Smooth muscle cell (in vitro differentiated cells): Measurements from ENCODE around the gene SMIM22. TPM values are rescaled to one million over a fixed set of nuclear protein-coding genes. Genes with fewer than 3 reads are reported as not detected.

Source experiments
- DNase-seq: peaks from one replicate; lab custom pipeline; 2025; ENCODE audit not compliant: unreplicated experiment; lab: John Stamatoyannopoulos, UW
- H2AFZ ChIP-seq: fragments of 200-600 bp; sonication (generic); 2 replicates; pipeline ENCODE4 v1.6.0; 2016; ENCODE audit warnings: antibody characterized with exemption, low read depth, mild to moderate bottlenecking
- H3F3A ChIP-seq: fragments of 200-600 bp; sonication (generic); 2 replicates; pipeline ENCODE4 v1.6.0; 2017; ENCODE audit warnings: antibody characterized with exemption, low read depth
- H3K27ac ChIP-seq: fragments of 200-600 bp; sonication (generic); 2 replicates; pipeline ENCODE4 v1.5.1; 2016; ENCODE audit warnings: low read depth, mild to moderate bottlenecking
- H3K27me3 ChIP-seq: fragments of 200-600 bp; sonication (generic); 2 replicates; pipeline ENCODE4 v1.6.1; 2016; ENCODE audit warnings: low read depth, mild to moderate bottlenecking
- H3K36me3 ChIP-seq: fragments of 200-600 bp; sonication (generic); 2 replicates; pipeline ENCODE4 v1.5.1; 2016; ENCODE audit warnings: low read depth
- H3K4me1 ChIP-seq: fragments of 200-600 bp; sonication (generic); 2 replicates; pipeline ENCODE4 v1.5.1; 2016; ENCODE audit warnings: low read depth
- H3K4me2 ChIP-seq: fragments of 200-600 bp; sonication (generic); 2 replicates; pipeline ENCODE4 v1.6.0; 2016; ENCODE audit warnings: mild to moderate bottlenecking
- H3K4me3 ChIP-seq: fragments of 200-600 bp; sonication (generic); 2 replicates; pipeline ENCODE4 v1.5.1; 2016; ENCODE audit warnings: mild to moderate bottlenecking
- H3K79me2 ChIP-seq: fragments of 200-600 bp; sonication (generic); 2 replicates; pipeline ENCODE4 v1.6.0; 2016; ENCODE audit warnings: low read depth, mild to moderate bottlenecking
- H3K9ac ChIP-seq: fragments of 200-600 bp; sonication (generic); 2 replicates; pipeline ENCODE4 v1.6.0; 2016; ENCODE audit warnings: low read depth
- H3K9me3 ChIP-seq: fragments of 200-600 bp; sonication (generic); replicated peaks from 2 replicates; pipeline ENCODE4 v1.5.1; 2016; ENCODE audit warnings: low read depth
- H4K20me1 ChIP-seq: fragments of 200-600 bp; sonication (generic); 2 replicates; pipeline ENCODE4 v1.6.0; 2016; ENCODE audit warnings: low read depth
- WGBS: methylation state at CpG from one replicate; pipeline ENCODE4 v1.1.7; 2016; ENCODE audit warnings: low lambda C conversion rate; 5-methylcytosine and 5-hydroxymethylcytosine counted together
- polyA plus RNA-seq: library from polyadenylated mRNA; unstranded; fragments of >200 nt; fragmentation: Nextera tagmentation; extraction: Ambion mirVana; gene quantifications from 2 replicates; pipeline ENCODE4 v1.2.1, GENCODE V29; 2016
- total RNA-seq: library from RNA; depleted of rRNA; stranded (reverse); fragments of >200 nt; gene quantifications from 2 replicates; pipeline ENCODE4 v1.2.3, GENCODE V29; 2014
- TF ChIP-seq, protein P1 (sequence below): fragments of 200-600 bp; sonication (generic); IDR thresholded peaks from 2 replicates; pipeline ENCODE4 v1.5.1; 2017; ENCODE audit warnings: borderline replicate concordance, mild to moderate bottlenecking, antibody characterized with exemption; ENCODE audit not compliant: insufficient read depth, poor library complexity, severe bottlenecking

The SMIM22 gene
- total and polyA plus RNA-seq, 2 experiments from 2014 or later = 0.29 TPM; not detected in 1

DNA sequence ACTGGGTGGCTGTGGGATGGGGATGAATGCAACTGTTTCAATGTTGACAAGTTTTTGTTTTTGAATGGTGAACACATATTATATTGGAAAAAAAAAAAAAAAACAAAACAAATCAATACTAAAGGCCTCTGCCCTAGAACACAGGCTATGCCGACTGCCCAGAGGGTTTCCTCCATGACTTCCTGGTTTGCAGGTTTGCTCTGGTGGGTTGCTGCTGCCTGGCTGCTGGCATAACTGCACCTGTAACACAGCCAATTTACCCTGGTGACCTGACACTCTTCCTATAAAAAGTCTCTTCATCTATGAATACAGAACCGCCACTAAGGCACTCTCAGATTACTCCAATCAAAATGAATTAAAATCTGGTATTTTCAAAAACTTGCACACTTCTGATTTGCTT, 41.6 kb downstream of the SMIM22 start:
- Histone ChIP-seq H3K4me2 (no peak overlapping the region), H4K20me1 (peaks cover 54% of the 10 kb centered on the region), H3K27ac (no peak overlapping the region), H3K4me3 (no peak overlapping the region), H3K79me2 (peaks cover 14% of the 10 kb centered on the region), H3K9me3 (no peaks in the 10 kb centered on the region), H3F3A (peaks cover 11% of the 10 kb centered on the region), H2AFZ (no peak overlapping the region), H3K9ac (no peak overlapping the region), H3K27me3 (no peaks in the 10 kb centered on the region), H3K36me3 (peaks cover 13% of the 10 kb centered on the region), H3K4me1 (no peaks in the 10 kb centered on the region)
- 100% methylated on average over 2 of the region's 2 CpGs for WGBS
- TF ChIP-seq, protein P1, sequence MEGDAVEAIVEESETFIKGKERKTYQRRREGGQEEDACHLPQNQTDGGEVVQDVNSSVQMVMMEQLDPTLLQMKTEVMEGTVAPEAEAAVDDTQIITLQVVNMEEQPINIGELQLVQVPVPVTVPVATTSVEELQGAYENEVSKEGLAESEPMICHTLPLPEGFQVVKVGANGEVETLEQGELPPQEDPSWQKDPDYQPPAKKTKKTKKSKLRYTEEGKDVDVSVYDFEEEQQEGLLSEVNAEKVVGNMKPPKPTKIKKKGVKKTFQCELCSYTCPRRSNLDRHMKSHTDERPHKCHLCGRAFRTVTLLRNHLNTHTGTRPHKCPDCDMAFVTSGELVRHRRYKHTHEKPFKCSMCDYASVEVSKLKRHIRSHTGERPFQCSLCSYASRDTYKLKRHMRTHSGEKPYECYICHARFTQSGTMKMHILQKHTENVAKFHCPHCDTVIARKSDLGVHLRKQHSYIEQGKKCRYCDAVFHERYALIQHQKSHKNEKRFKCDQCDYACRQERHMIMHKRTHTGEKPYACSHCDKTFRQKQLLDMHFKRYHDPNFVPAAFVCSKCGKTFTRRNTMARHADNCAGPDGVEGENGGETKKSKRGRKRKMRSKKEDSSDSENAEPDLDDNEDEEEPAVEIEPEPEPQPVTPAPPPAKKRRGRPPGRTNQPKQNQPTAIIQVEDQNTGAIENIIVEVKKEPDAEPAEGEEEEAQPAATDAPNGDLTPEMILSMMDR = no peak
- no peak for DNase-seq

DNA sequence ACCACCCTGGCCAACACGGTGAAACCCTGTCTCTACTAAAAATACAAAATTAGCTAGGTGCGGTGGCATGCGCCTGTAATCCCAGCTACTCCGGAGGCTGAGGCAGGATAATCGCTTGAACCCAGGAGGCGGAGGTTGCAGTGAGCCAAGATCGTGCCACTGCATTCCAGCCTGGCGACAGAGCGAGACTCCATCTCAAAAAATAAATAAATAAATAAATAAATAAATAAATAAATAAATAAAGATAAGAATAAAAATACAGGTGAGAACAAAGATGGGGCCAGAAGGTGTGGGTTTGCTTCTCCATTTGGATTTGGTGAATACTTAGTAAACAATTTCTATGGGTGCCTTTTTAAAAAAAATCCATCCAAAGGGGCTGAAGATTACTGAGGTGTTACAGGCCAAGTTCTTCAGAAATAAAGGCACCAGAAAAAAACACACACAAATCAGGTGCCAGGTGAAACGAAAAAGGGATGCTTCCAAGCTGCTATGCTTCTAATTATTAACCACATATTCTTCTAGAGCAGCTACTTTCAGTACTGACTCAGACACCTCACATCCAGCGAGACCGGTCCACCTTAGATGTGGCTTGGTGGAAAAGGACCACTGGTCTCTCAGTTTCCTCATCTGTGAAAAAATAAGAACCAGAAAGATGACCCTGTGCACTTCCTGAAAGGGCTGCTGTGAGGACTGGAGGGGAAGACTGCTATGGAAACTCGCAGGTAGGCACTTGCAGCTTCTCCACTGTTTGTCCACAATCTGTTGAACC, 42.7 kb downstream of the SMIM22 start:
- H3F3A ChIP-seq = peaks cover 11% of the 10 kb centered on the region
- H2AFZ ChIP-seq = no peak overlapping the region
- H3K9ac ChIP-seq = no peak overlapping the region
- H3K4me2 ChIP-seq = no peak overlapping the region
- no peak for DNase-seq
- no peak overlapping the region for H3K27ac ChIP-seq
- TF ChIP-seq, protein P1 = no peak
- H3K27me3 ChIP-seq = no peaks in the 10 kb centered on the region
- H3K79me2 ChIP-seq = peaks cover 14% of the 10 kb centered on the region
- no peak overlapping the region for H3K4me3 ChIP-seq
- no peaks in the 10 kb centered on the region for H3K9me3 ChIP-seq
- 89% methylated on average over 13 of the region's 13 CpGs for WGBS
- H4K20me1 ChIP-seq = peaks cover 55% of the 10 kb centered on the region
- peaks cover 8% of the 10 kb centered on the region for H3K36me3 ChIP-seq
- no peaks in the 10 kb centered on the region for H3K4me1 ChIP-seq

DNA sequence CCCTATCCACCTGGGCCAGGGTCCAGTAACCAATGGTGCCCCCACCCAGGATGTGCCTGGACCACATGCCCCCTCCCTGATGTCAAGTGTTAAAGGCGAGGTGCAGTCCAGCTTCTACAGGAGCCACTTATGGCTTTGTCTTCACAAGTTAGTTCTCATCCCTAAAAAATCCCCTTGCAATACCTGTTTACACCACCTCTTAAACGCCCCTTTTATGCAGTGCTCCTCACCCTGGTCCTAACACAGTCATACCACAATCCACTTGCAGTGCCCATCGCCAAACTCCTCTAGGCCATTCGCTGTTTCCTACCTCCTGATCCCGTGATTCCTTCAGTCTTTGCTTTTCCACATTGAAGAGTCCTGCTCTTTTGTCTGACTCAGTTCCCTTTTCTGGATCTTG, 44.8 kb downstream of the SMIM22 start:
- TF ChIP-seq, protein P1 = no peak
- WGBS = 95% methylated on average over 5 of the region's 5 CpGs
- peaks cover 15% of the 10 kb centered on the region for H3K36me3 ChIP-seq
- H3K27ac ChIP-seq = no peak overlapping the region
- no peaks in the 10 kb centered on the region for H3K4me1 ChIP-seq
- no peak overlapping the region for H3K4me3 ChIP-seq
- H3K79me2 ChIP-seq = peaks cover 26% of the 10 kb centered on the region
- H3F3A ChIP-seq = peaks cover 11% of the 10 kb centered on the region
- H3K9ac ChIP-seq = no peak overlapping the region
- no peak for DNase-seq
- H3K9me3 ChIP-seq = no peaks in the 10 kb centered on the region
- peaks cover 45% of the 10 kb centered on the region for H4K20me1 ChIP-seq
- no peak overlapping the region for H3K4me2 ChIP-seq
- H3K27me3 ChIP-seq = no peaks in the 10 kb centered on the region
- no peak overlapping the region for H2AFZ ChIP-seq

DNA sequence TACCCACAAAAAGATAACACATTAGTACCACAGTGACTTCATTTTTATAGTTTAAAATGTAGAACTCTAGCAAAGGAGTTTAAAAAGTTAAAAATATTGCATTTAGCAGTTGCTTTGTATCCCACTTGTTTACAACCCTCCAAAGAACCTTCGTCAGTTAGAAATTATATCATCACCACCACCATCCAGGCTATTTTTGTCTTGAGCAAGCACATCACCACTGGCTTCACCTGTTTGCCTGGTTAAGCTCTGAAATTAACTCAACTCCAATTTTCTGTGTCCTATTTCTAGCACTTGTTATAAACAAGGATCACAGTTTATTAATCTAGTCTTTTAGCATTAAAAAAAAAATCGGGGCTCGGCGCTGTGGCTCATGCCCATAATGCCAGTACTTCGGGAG, 45.8 kb downstream of the SMIM22 start:
- Histone ChIP-seq H3K9me3 (no peaks in the 10 kb centered on the region), H3K79me2 (peaks cover 27% of the 10 kb centered on the region), H3K9ac (no peak overlapping the region), H4K20me1 (peaks cover 45% of the 10 kb centered on the region), H3K4me2 (no peak overlapping the region), H3K27ac (no peak overlapping the region), H3F3A (peaks cover 13% of the 10 kb centered on the region), H3K4me1 (peaks cover 6% of the 10 kb centered on the region), H2AFZ (no peak overlapping the region), H3K36me3 (peaks cover 12% of the 10 kb centered on the region), H3K4me3 (no peak overlapping the region), H3K27me3 (no peaks in the 10 kb centered on the region)
- WGBS = 75% methylated on average over 5 of the region's 5 CpGs
- TF ChIP-seq, protein P1 = no peak
- no peak for DNase-seq
